CD14-positive monocyte (primary cell): ENCODE measurements around the gene LDB3. TPM values are rescaled to one million over a fixed set of nuclear protein-coding genes. Genes with fewer than 3 reads are reported as not detected.

Source experiments
- DNase-seq, 3 donors: peaks; one replicate each; pipeline ENCODE4 v3.0.0-alpha.2; 2011 to 2022
- H2AFZ ChIP-seq: 2 replicates; pipeline ENCODE4 v1.6.0; 2012; ENCODE audit warnings: mild to moderate bottlenecking, low read depth, low read length, inconsistent platforms; ENCODE audit not compliant: insufficient read depth, poor library complexity, severe bottlenecking
- H3K27ac ChIP-seq, 2 donors: 1 replicate in 1 of 2; 2 replicates in 1 of 2; pipeline ENCODE4 v1.5.1; 2012 to 2013; ENCODE audit warnings: low read length in 2 of 2, control low read depth in 1 of 2, inconsistent platforms in 1 of 2, low read depth in 1 of 2, mild to moderate bottlenecking in 1 of 2
- H3K27me3 ChIP-seq, 2 donors: one replicate each; pipeline versions ENCODE4 v1.6.0 to v1.6.1; 2011 to 2013; ENCODE audit warnings: low read length in 2 of 2; ENCODE audit not compliant: control insufficient read depth in 2 of 2, insufficient read depth in 2 of 2
- H3K36me3 ChIP-seq, 2 donors: replicated peaks in 1 of 2; 1 replicate in 1 of 2; 2 replicates in 1 of 2; pipeline versions ENCODE4 v1.5.1 to v1.6.1; 2012 to 2013; ENCODE audit warnings: low read length in 2 of 2, control low read depth in 1 of 2, inconsistent platforms in 1 of 2, mild to moderate bottlenecking in 1 of 2; ENCODE audit not compliant: insufficient read depth in 2 of 2, control insufficient read depth in 1 of 2
- H3K4me1 ChIP-seq, 2 donors: 1 replicate in 1 of 2; 2 replicates in 1 of 2; pipeline versions ENCODE4 v1.5.1 to v1.6.1; 2012 to 2013; ENCODE audit warnings: low read length in 2 of 2, control low read depth in 1 of 2, inconsistent platforms in 1 of 2, mild to moderate bottlenecking in 1 of 2, moderate library complexity in 1 of 2; ENCODE audit not compliant: insufficient read depth in 2 of 2, control insufficient read depth in 1 of 2
- H3K4me2 ChIP-seq: replicated peaks from 2 replicates; pipeline ENCODE3; 2012; ENCODE audit warnings: low read length, moderate library complexity, mild to moderate bottlenecking; ENCODE audit not compliant: poor library complexity, severe bottlenecking; ENCODE audit errors: extremely low read depth
- H3K4me3 ChIP-seq, 3 experiments: fragments of 200-600 bp in 1 of 3; sonication (generic) in 1 of 3; replicated peaks in 1 of 3; 1 replicate in 2 of 3; 2 replicates in 1 of 3; pipeline ENCODE4 v1.5.1; 2011 to 2013; ENCODE audit warnings: low read length in 3 of 3, mild to moderate bottlenecking in 3 of 3, control low read depth in 2 of 3, low read depth in 2 of 3, inconsistent platforms in 1 of 3, moderate library complexity in 1 of 3
- H3K79me2 ChIP-seq: 2 replicates; pipeline ENCODE4 v1.6.0; 2012; ENCODE audit warnings: mild to moderate bottlenecking, control low read depth, inconsistent platforms, low read length, moderate library complexity; ENCODE audit not compliant: insufficient read depth
- H3K9ac ChIP-seq: 2 replicates; pipeline ENCODE4 v1.6.0; 2017; ENCODE audit warnings: low read length, mild to moderate bottlenecking; ENCODE audit not compliant: insufficient read depth, poor library complexity, severe bottlenecking
- H3K9me3 ChIP-seq, 2 donors: replicated peaks in 1 of 2; 1 replicate in 1 of 2; 2 replicates in 1 of 2; pipeline versions ENCODE4 v1.5.1 to v1.6.1; 2012 to 2013; ENCODE audit warnings: low read length in 2 of 2, control low read depth in 1 of 2; ENCODE audit not compliant: control insufficient read depth in 1 of 2, insufficient read depth in 1 of 2
- H4K20me1 ChIP-seq: 2 replicates; pipeline ENCODE4 v1.6.0; 2012; ENCODE audit warnings: mild to moderate bottlenecking, low read length, control low read depth, moderate library complexity; ENCODE audit not compliant: insufficient read depth
- H3K27ac Mint-ChIP-seq, 7 donors: one replicate each; pipeline ENCODE4 v1.8.0; 2020; ENCODE audit warnings: mild to moderate bottlenecking in 7 of 7, mixed read lengths in 7 of 7, moderate library complexity in 6 of 7, inconsistent platforms in 2 of 7
- H3K27me3 Mint-ChIP-seq, 3 donors: one replicate each; pipeline ENCODE4 v1.8.0; 2021 to 2022; ENCODE audit warnings: low read depth in 3 of 3, mild to moderate bottlenecking in 3 of 3, mixed read lengths in 3 of 3, moderate library complexity in 3 of 3, inconsistent platforms in 1 of 3
- H3K36me3 Mint-ChIP-seq, 2 donors: one replicate each; pipeline ENCODE4 v1.8.0; 2020; ENCODE audit warnings: mixed read lengths in 2 of 2, inconsistent platforms in 1 of 2, mild to moderate bottlenecking in 1 of 2
- H3K4me1 Mint-ChIP-seq: one replicate; pipeline ENCODE4 v1.8.0; 2020; ENCODE audit warnings: mild to moderate bottlenecking, mixed read lengths
- H3K4me3 Mint-ChIP-seq, 2 donors: one replicate each; pipeline ENCODE4 v1.8.0; 2020; ENCODE audit warnings: mild to moderate bottlenecking in 2 of 2, mixed read lengths in 2 of 2, moderate library complexity in 1 of 2
- H3K9me3 Mint-ChIP-seq, 7 donors: one replicate each; pipeline ENCODE4 v1.8.0; 2020 to 2022; ENCODE audit warnings: mixed read lengths in 7 of 7, mild to moderate bottlenecking in 6 of 7, moderate library complexity in 6 of 7, inconsistent platforms in 2 of 7
- CTCF ChIP-seq: fragments of 200-600 bp; IDR thresholded peaks from one replicate; pipeline ENCODE4 v1.8.0; 2022; ENCODE audit warnings: antibody characterized with exemption, mild to moderate bottlenecking
- WGBS: methylation state at CpG from one replicate; pipeline ENCODE4 v1.1.5; 2013; ENCODE audit warnings: missing lambda C conversion rate; ENCODE audit not compliant: insufficient coverage; 5-methylcytosine and 5-hydroxymethylcytosine counted together
- intact Hi-C, 2 donors: fragments of 100-400 bp; cut with micrococcal nuclease; formaldehyde crosslinking; loops; one replicate each; pipeline versions ENCODE4 v1.15.0 to v1.15.1; 2023
- polyA plus RNA-seq, 3 donors: library from polyadenylated mRNA; depleted of rRNA in 1 of 3; unstranded in 2 of 3; stranded (reverse) in 1 of 3; fragments of 300-500 nt in 2 of 3; fragments of >200 nt in 1 of 3; fragmentation: Illumina TruSeq in 2 of 3; gene quantifications; 1 replicate in 2 of 3; 2 replicates in 1 of 3; pipeline ENCODE4 v1.2.3, GENCODE V29; 2012 to 2021

The LDB3 gene
- polyA plus RNA-seq, 3 donors, result not detected

GRCh38 chr10:86716466-86716865 is 48.2 kb downstream of the LDB3 start:
- Mint-ChIP-seq H3K4me3 (no peak overlapping the region), H3K36me3 (no peaks in the 10 kb centered on the region), H3K27ac (no peak overlapping the region), H3K4me1 (peaks cover 6% of the 10 kb centered on the region), H3K9me3 (peaks cover 0 to 2% (median 0%) of the 10 kb centered on the region in 7 donors), H3K27me3 (peaks cover 10 to 18% (median 16%) of the 10 kb centered on the region in 3 donors)
- H3K4me1 ChIP-seq, result peaks cover 7% of the 10 kb centered on the region in 2 donors
- H3K27me3 ChIP-seq, result peaks cover 0 to 7% of the 10 kb centered on the region in 2 donors
- no peak overlapping the region for H3K4me3 ChIP-seq
- H3K36me3 ChIP-seq, result no peaks in the 10 kb centered on the region
- H3K9ac ChIP-seq, result no peak overlapping the region
- intact Hi-C loops, result loop anchor here in 1 of 2 donors (10.0 kb wide), 1 partner anchor 188 kb away; no protein-coding TSS in a partner anchor
- H2AFZ ChIP-seq, result no peak overlapping the region
- TF ChIP-seq CTCF, result no peak
- H4K20me1 ChIP-seq, result no peaks in the 10 kb centered on the region
- no peak overlapping the region for H3K27ac ChIP-seq
- no peaks in the 10 kb centered on the region for H3K79me2 ChIP-seq
- no peak overlapping the region for H3K4me2 ChIP-seq
- no peaks in the 10 kb centered on the region for H3K9me3 ChIP-seq
- no peak for DNase-seq
- 98% methylated on average over 11 of the region's 13 CpGs for WGBS

GRCh38 chr10:86718556-86718955 is 50.2 kb downstream of the LDB3 start:
- Histone ChIP-seq H3K36me3 (no peaks in the 10 kb centered on the region), H2AFZ (no peak overlapping the region), H3K27ac (no peak overlapping the region), H3K9me3 (no peaks in the 10 kb centered on the region), H3K4me2 (no peak overlapping the region), H3K27me3 (no peaks in the 10 kb centered on the region), H3K9ac (no peak overlapping the region), H3K4me3 (no peak overlapping the region), H4K20me1 (no peaks in the 10 kb centered on the region), H3K4me1 (no peaks in the 10 kb centered on the region), H3K79me2 (no peaks in the 10 kb centered on the region)
- H3K27ac Mint-ChIP-seq, result no peak overlapping the region
- H3K36me3 Mint-ChIP-seq, result no peaks in the 10 kb centered on the region
- WGBS, result 95% methylated on average over 7 of the region's 8 CpGs
- no peak for TF ChIP-seq CTCF
- H3K9me3 Mint-ChIP-seq, result peaks cover 0 to 3% (median 0%) of the 10 kb centered on the region in 7 donors
- H3K4me1 Mint-ChIP-seq, result no peaks in the 10 kb centered on the region
- no peak for DNase-seq
- H3K27me3 Mint-ChIP-seq, result peaks cover 4 to 13% (median 11%) of the 10 kb centered on the region in 3 donors
- intact Hi-C loops, result loop anchor here in 1 of 2 donors (10.0 kb wide), 1 partner anchor 186 kb away; no protein-coding TSS in a partner anchor
- H3K4me3 Mint-ChIP-seq, result no peak overlapping the region
